H1 (cell line): ENCODE measurements around the gene NEURL2. TPM values are rescaled to one million over a fixed set of nuclear protein-coding genes. Genes with fewer than 3 reads are reported as not detected.

Source experiments
- ASH2L ChIP-seq: fragments of 200-600, 300-600 bp; sonication (generic); IDR thresholded peaks from one replicate; pipeline ENCODE4 v1.7.1; 2017; ENCODE audit warnings: low read length
- CBX8 ChIP-seq: fragments of 300-800, 300-1000 bp; sonication (generic); IDR thresholded peaks from 2 replicates; pipeline ENCODE4 v1.7.1; 2016; ENCODE audit warnings: low read depth, low read length, borderline replicate concordance
- CREB1 ChIP-seq: IDR thresholded peaks from 2 replicates; pipeline ENCODE4 v1.6.1; 2012; ENCODE audit warnings: inconsistent platforms
- EP300 ChIP-seq, 2 experiments: IDR thresholded peaks; 1 replicate in 1 of 2; 2 replicates in 1 of 2; pipeline ENCODE4 v1.6.1; 2011 to 2012; ENCODE audit warnings: low read depth in 2 of 2, low read length in 2 of 2, mild to moderate bottlenecking in 2 of 2, borderline replicate concordance in 1 of 2, inconsistent platforms in 1 of 2, moderate library complexity in 1 of 2
- FOSL1 ChIP-seq: IDR thresholded peaks from 2 replicates; pipeline ENCODE4 v1.6.1; 2011; ENCODE audit warnings: mild to moderate bottlenecking, low read depth, low read length, moderate library complexity; ENCODE audit not compliant: insufficient read depth
- HDAC6 ChIP-seq: IDR thresholded peaks from one replicate; pipeline ENCODE4 v1.7.1; 2012; ENCODE audit warnings: low read depth, mild to moderate bottlenecking, inconsistent platforms, low read length, moderate library complexity
- KDM1A ChIP-seq: fragments of 200-600, 300-600 bp; sonication (generic); IDR thresholded peaks from 2 replicates; pipeline ENCODE4 v1.7.1; 2016; ENCODE audit warnings: mild to moderate bottlenecking, low read length, borderline replicate concordance
- KDM5A ChIP-seq: fragments of 200-600 bp; IDR thresholded peaks from 2 replicates; pipeline ENCODE4 v1.7.1; 2012; ENCODE audit warnings: mild to moderate bottlenecking, low read length, inconsistent platforms, mixed read lengths
- NRF1 ChIP-seq: IDR thresholded peaks from 2 replicates; pipeline ENCODE4 v1.6.1; 2011; ENCODE audit warnings: mild to moderate bottlenecking, low read depth, low read length, improper control_type of control experiment
- POLR2A ChIP-seq, 2 experiments: IDR thresholded peaks; 1 replicate in 1 of 2; 2 replicates in 1 of 2; pipeline ENCODE4 v1.6.1; 2011; ENCODE audit warnings: low read depth in 2 of 2, low read length in 2 of 2, mild to moderate bottlenecking in 2 of 2; ENCODE audit errors: control extremely low read depth in 1 of 2
- RAD21 ChIP-seq, 2 experiments: IDR thresholded peaks in 1 of 2; conservative IDR thresholded peaks in 1 of 2; 2 replicates each; pipeline ENCODE4 v1.6.1; 2011; ENCODE audit warnings: low read depth in 2 of 2, low read length in 2 of 2, improper control_type of control experiment in 1 of 2, inconsistent platforms in 1 of 2, mild to moderate bottlenecking in 1 of 2, moderate library complexity in 1 of 2
- RFX5 ChIP-seq: IDR thresholded peaks from 2 replicates; pipeline ENCODE4 v1.6.1; 2011; ENCODE audit warnings: low read depth, low read length, improper control_type of control experiment, borderline replicate concordance
- SP1 ChIP-seq: IDR thresholded peaks from 2 replicates; pipeline ENCODE4 v1.6.1; 2011; ENCODE audit warnings: low read depth, low read length
- SP2 ChIP-seq: IDR thresholded peaks from 2 replicates; pipeline ENCODE4 v1.6.1; 2012; ENCODE audit warnings: mild to moderate bottlenecking, low read length, inconsistent platforms
- TAF7 ChIP-seq: optimal IDR thresholded peaks from 2 replicates; pipeline ENCODE3; 2011; ENCODE audit warnings: low read depth, mild to moderate bottlenecking, inconsistent platforms, low read length, moderate library complexity, borderline replicate concordance
- TBP ChIP-seq: IDR thresholded peaks from 2 replicates; pipeline ENCODE4 v1.6.1; 2011; ENCODE audit warnings: low read depth, low read length, improper control_type of control experiment
- YY1 ChIP-seq: IDR thresholded peaks from 2 replicates; pipeline ENCODE4 v1.6.1; 2011; ENCODE audit warnings: low read depth, mild to moderate bottlenecking, low read length
- polyA plus RNA-seq, 7 experiments: library from polyadenylated mRNA; depleted of rRNA in 3 of 7; stranded (reverse) in 5 of 7; unstranded in 2 of 7; fragments of >200 nt in 5 of 7; fragments of 200-250 nt in 2 of 7; gene quantifications; 1 replicate in 5 of 7; 2 replicates in 1 of 7; 4 replicates in 1 of 7; pipeline versions ENCODE4 v1.2.1 to v1.2.3, GENCODE V29; 2011 to 2013; ENCODE audit warnings: missing spikeins in 2 of 7, mixed read lengths in 2 of 7
- total RNA-seq: library from RNA; stranded (reverse); fragmentation: NEBNext Ultra II Directional; extraction: Animal tissue kit (Norgen Biotek cat#: 25700); gene quantifications from 2 replicates; pipeline ENCODE4 v1.2.1, GENCODE V29; 2021
- TF ChIP-seq, protein P1 (sequence below), 3 experiments: IDR thresholded peaks; 1 replicate in 2 of 3; 2 replicates in 1 of 3; pipeline versions ENCODE4 v1.5.1 to v1.6.1; 2011; ENCODE audit warnings: low read length in 3 of 3, mild to moderate bottlenecking in 3 of 3, inconsistent platforms in 2 of 3, low read depth in 1 of 3, moderate library complexity in 1 of 3; ENCODE audit not compliant: insufficient read depth in 1 of 3; ENCODE audit errors: control extremely low read depth in 1 of 3
- TF ChIP-seq, protein P2 (sequence below): IDR thresholded peaks from 2 replicates; pipeline ENCODE4 v1.6.1; 2011; ENCODE audit warnings: low read length, improper control_type of control experiment
- TF ChIP-seq, protein P3 (sequence below): IDR thresholded peaks from 2 replicates; pipeline ENCODE4 v1.6.1; 2012; ENCODE audit warnings: inconsistent platforms

The NEURL2 gene
- total and polyA plus RNA-seq, 2 of the 8 experiments (the other 6 are each of a cell fraction or from before 2014, with no cell fraction given) = 6.9 TPM

DNA sequence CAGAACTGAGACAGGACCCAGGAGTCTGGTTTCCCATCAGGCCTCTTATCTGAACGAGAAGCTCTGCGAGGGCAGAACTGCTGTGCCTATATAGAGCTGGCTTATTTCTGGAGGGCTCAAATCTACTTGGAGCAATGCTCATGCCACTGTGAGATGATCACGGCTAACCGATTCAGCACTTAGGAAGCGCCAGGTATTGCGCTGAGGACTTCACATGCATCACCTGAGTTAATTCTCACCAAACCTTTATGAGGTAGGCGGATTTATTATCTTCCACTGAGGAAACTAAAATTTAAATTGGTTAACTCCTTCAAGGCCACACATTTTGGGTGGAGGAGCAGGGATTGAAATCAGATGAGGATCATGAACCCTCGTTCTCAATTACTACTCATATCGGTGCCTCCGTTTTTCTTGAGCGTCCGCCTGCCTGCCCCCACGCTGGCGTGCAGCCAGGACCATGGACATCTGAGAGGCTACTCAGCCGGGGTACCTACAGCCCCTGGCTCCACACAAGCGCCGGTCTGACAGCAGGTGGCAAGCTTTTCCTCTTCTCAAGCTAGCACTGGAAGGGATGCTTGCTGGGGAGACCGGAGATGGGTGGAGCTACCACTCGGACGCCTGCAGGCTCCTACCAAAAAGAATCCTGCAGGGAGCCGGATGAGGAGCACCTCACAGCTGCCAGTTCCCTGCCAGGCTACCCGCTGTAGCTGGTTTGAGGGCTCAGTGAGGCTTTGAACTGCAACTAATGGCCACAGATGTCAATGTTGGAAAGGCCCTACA, 42.4 kb upstream of the NEURL2 start (continued):
- TF ChIP-seq, protein P1, sequence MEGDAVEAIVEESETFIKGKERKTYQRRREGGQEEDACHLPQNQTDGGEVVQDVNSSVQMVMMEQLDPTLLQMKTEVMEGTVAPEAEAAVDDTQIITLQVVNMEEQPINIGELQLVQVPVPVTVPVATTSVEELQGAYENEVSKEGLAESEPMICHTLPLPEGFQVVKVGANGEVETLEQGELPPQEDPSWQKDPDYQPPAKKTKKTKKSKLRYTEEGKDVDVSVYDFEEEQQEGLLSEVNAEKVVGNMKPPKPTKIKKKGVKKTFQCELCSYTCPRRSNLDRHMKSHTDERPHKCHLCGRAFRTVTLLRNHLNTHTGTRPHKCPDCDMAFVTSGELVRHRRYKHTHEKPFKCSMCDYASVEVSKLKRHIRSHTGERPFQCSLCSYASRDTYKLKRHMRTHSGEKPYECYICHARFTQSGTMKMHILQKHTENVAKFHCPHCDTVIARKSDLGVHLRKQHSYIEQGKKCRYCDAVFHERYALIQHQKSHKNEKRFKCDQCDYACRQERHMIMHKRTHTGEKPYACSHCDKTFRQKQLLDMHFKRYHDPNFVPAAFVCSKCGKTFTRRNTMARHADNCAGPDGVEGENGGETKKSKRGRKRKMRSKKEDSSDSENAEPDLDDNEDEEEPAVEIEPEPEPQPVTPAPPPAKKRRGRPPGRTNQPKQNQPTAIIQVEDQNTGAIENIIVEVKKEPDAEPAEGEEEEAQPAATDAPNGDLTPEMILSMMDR (IDR thresholded peaks at IDR 0.05; ENCODE audit: control extremely low read depth in 1 of 3, insufficient read depth in 1 of 3, low read depth in 1 of 3, low read length in 3 of 3) = peak in 2 of 3 experiments; percentile 27 to 47; a peak in 3 of 4 replicates
- TF ChIP-seq TBP = peak; percentile 39; the same call in 1 of the 2 replicates
- no peak for TF ChIP-seq EP300 (IDR thresholded peaks at IDR 0.05; ENCODE audit: borderline replicate concordance in 1 of 2, low read depth in 2 of 2, low read length in 2 of 2)
- no peak for TF ChIP-seq NRF1
- no peak for TF ChIP-seq FOSL1
- peak; percentile 17 to 49; a peak in 2 of 4 replicates for TF ChIP-seq RAD21 (IDR thresholded peaks at IDR 0.05 in 1 of 2, conservative IDR thresholded peaks at IDR 0.05 in 1 of 2; ENCODE audit: low read depth in 2 of 2, low read length in 2 of 2)
- TF ChIP-seq ASH2L = no peak
- TF ChIP-seq, protein P2, sequence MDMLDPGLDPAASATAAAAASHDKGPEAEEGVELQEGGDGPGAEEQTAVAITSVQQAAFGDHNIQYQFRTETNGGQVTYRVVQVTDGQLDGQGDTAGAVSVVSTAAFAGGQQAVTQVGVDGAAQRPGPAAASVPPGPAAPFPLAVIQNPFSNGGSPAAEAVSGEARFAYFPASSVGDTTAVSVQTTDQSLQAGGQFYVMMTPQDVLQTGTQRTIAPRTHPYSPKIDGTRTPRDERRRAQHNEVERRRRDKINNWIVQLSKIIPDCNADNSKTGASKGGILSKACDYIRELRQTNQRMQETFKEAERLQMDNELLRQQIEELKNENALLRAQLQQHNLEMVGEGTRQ = 0 out of 2 replicates have a peak, but pooled peaks have one; percentile 4
- no peak for TF ChIP-seq CREB1
- TF ChIP-seq, protein P3, sequence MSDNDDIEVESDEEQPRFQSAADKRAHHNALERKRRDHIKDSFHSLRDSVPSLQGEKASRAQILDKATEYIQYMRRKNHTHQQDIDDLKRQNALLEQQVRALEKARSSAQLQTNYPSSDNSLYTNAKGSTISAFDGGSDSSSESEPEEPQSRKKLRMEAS = peak; percentile 33; the same call in 1 of the 2 replicates
- peak; percentile 35 to 52 for TF ChIP-seq POLR2A (IDR thresholded peaks at IDR 0.05; ENCODE audit: control extremely low read depth in 1 of 2, low read depth in 2 of 2, low read length in 2 of 2)
- TF ChIP-seq SP1 = peak; percentile 23; the same call in 1 of the 2 replicates
- peak; percentile 35; the same call in 1 of the 2 replicates for TF ChIP-seq YY1
- TF ChIP-seq SP2 = no peak
- TF ChIP-seq HDAC6 = no peak
- TF ChIP-seq KDM1A = no peak
- TF ChIP-seq KDM5A = no peak
- no peak for TF ChIP-seq RFX5
- peak; percentile 27 for TF ChIP-seq TAF7
- TF ChIP-seq CBX8 = no peak
